HG03439 (cell line): ENCODE measurements around the gene NCKAP5.
"Not testable (repeated sequence)": the region's sequence is repeated elsewhere in the genome, so short reads cannot be mapped to it uniquely, and the experiment has no call there.

Source experiments
- ATAC-seq: cut with Tn5 transposase; IDR thresholded peaks from one replicate; pipeline ENCODE4 v1.9.1; 2021; ENCODE audit warnings: mild to moderate bottlenecking, moderate library complexity; ENCODE audit not compliant: unreplicated experiment

The NCKAP5 gene

DNA sequence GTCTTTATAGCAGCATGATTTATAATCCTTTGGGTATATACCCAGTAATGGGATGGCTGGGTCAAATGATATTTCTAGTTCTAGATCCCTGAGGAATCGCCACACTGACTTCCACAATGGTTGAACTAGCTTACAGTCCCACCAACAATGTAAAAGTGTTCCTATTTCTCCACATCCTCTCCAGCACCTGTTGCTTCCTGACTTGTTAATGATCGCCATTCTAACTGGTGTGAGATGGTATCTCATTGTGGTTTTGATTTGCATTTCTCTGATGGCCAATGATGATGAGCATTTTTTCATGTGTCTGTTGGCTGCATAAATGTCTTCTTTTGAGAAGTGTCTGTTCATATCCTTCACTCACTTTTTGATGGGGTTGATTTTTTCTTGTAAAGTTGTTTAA, 868.5 kb downstream of the NCKAP5 start:
- ATAC-seq, result not testable (repeated sequence)

GRCh38 chr2:132698347-132698746, 869.9 kb downstream of the NCKAP5 start:
- ATAC-seq, result not testable (repeated sequence)

- no peak for ATAC-seq
These were observed 870.6 kb downstream of the NCKAP5 start for GRCh38 chr2:132697556-132698205.

- ATAC-seq, result no peak
These were observed 875.4 kb downstream of the NCKAP5 start for GRCh38 chr2:132692816-132693215.

DNA sequence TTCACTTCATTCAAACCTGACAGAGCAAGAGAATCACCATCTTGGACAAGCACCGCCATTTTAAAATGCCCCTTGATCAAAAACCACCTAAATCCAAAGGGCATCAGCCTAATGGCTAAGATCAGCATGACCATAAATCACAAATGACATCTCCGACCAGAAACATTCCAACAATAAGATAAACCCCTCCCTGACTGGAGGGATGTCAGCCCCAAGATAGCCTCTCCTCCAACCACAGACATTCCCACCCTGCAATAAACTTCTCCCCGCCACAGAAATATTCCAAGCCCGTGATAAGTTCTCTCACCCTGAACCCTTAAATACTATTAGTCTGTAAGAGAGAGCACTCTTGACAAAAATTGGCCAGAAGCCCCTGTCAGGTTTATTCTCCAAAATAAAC, 876.7 kb downstream of the NCKAP5 start:
- ATAC-seq, result no peak

DNA sequence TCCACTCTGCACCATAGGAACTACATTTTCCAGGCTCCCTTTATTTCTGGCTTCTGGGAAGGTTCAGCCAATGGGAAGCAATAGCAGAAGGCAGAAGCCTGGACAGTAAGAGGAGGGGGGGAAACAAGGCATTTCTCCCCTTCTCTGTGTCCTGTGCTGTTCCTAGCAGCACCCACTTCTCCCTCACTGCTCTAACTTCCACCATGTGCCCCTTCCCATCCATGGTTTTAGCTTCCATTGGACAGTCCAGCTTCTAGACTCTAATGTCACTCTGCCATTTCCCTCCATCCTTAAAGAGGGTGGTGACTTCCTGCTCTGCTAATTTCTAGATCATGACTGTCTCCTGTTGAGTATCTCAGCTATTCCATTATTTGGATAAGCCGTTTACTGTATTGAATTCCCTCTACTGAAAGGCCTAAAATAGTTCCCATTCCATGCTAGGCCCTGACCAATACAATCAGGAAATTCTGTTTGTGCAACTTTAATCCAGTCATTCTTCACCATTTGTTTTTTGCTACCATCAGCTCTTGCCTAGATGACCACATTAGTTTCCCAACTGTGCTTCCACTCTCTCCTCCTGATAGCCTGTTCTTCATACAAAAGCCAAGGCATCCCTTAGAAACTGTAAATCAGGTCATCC, 877.5 kb downstream of the NCKAP5 start:
- no peak for ATAC-seq

DNA sequence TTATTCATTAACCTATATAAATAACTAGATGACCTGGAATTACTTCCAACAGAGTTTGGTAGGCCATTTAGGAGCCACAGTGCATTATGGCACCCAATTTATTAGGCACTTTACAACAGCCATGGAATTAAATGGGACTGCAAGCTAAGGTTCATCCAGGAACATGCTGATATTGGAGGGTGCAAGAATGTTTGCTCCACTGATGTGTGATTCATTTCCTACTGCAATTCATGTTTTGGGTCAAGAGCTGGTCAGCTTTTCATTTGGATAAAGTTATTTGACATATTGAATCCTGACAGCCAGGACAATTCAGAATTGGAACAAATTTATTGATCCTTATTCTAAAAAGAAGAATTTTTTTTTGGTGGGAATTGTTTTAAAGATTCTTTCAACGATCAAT, 886.5 kb downstream of the NCKAP5 start:
- ATAC-seq, result no peak

DNA sequence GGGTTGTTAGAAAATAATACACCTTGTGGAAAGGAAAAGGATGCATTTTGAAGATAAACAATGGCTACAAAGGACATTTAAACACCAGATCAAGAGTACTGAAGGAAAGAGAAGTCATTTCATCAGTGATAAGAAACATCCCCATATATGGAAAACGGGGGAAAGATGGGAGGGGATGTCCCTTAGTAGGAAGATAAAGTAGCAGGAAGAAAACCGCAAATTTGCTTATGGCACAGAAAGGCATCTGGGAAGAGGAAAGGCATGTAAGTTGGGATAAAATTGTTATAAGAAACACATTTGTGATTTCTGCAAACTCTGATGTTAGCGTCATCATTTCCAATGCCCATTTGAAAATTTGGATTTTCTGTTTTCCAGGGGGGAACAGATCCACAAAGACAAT, 887.7 kb downstream of the NCKAP5 start:
- ATAC-seq, result no peak

GRCh38 chr2:132678483-132678882, 889.8 kb downstream of the NCKAP5 start:
- ATAC-seq, result no peak

DNA sequence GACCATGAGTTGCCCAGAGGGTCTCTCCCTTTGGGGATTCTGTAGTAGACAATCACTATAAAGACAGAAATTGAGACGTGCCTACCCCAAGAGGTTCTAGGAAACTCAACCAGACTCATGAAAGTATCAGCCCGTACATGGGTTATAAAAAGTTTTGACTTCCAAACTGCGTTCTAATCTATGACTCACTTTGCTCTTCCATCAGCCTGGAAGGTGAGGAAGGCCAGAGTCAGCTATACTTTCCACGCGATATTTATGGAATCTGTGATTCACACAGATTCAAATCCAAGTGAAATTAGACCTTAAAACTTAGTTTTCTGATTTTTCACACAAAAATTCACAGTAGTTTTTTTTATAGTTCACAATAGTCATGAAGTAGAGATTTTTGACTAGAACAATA, 890.6 kb downstream of the NCKAP5 start:
- ATAC-seq, result no peak

- no peak for ATAC-seq
These were observed 891.3 kb downstream of the NCKAP5 start for GRCh38 chr2:132676999-132677398.

DNA sequence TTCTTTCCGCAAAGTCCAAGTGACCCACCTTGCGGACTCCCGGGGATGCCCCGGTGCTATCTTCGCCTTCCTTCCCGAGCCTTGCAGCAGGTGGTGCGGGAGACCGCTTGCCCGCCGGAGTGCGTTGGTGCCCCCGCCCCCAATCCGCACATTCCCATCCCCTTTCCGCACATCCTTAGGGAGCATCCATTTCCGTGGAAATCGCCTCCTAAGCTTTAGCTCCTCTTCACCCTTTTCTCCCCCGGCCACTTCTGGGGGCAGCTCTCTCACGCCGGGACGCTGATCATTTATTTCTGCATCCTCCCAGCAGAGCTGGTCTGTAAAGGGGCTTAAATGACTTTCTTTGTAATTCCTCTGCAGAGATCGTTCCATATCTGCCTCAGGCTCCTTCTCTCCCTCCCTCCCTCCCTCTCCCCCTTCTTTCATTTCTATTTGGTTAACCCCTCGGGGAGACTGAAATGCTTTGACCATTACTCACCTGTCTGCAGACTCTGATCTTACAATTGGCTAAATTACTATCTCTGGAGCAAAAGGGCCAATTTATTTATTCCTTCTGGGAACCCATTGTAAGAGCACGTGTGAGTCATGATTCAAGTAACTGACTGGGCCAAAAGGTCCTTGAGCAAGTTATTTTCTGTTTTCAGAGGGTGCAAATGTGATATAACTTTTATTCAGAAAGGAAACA, 897.0 kb downstream of the NCKAP5 start:
- ATAC-seq, result no peak

GRCh38 chr2:132670496-132671150, 897.6 kb downstream of the NCKAP5 start:
- no peak for ATAC-seq

DNA sequence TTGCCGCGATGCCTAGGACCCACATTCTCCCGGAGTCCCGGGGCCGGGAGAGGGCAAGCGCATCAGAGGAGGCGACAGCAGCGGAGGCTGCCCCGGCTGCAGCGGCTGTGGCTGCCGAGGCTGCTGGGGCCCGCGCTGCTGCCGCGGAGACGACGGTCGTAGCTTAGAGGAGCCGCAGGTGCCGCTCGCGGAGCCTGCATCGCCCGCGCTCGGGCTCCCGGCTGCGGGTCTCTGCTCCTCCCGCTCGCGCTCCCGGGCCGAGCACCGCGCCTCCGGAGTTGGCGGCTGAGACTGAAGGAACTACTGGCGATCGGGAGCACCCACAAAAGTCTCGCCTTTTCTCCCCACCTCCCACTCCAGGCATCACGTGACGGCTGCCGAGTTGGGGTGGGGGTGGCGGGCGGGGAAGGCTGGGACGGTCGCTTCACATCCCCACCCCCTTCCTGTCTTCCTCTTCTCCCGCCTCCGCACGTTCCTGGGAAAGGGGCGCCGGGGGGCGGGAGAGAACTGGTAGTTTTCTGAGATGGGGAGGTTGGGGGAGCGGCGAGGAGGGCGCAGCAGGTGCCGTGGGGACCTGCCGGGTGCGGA, 898.3 kb downstream of the NCKAP5 start, which contains the start of gene LYPD1:
TSS of gene LYPD1 (minus strand) at position 298 of the 588 bp plus-strand sequence. CDS start at position 25, 273 bp downstream.
- no peak for ATAC-seq

GRCh38 chr2:132668987-132669907, 899.0 kb downstream of the NCKAP5 start:
- ATAC-seq, result no peak

DNA sequence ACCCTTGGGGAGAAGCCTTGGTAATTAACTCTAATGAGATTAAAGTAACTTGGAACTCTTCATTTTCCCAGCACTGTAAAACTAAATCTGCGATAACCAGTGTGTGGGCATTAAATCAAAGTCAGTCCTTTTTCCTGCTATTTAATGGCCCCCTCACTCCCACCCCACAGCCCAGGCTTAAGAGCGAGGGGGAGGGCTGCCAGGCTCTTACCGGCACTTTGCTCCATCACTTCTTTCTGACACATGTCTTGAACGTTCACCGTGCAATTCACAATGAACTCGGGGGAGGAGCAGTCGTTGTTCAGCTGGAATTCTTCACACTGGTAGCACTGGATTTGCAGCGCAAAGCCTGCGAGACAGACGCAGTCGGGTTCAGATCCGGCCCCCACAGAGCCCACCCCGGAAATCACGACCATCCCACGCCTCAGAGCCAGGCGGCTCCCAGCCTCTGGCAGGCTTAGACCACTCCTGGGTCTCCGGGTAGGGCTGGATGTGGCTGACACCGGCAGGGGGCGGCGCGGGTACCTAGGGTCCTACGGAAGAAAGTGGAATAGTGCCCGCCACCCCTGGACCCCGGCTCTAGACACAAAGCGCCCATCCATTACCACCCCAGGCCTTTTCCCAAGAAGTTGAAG, 900.0 kb downstream of the NCKAP5 start:
- ATAC-seq, result no peak

DNA sequence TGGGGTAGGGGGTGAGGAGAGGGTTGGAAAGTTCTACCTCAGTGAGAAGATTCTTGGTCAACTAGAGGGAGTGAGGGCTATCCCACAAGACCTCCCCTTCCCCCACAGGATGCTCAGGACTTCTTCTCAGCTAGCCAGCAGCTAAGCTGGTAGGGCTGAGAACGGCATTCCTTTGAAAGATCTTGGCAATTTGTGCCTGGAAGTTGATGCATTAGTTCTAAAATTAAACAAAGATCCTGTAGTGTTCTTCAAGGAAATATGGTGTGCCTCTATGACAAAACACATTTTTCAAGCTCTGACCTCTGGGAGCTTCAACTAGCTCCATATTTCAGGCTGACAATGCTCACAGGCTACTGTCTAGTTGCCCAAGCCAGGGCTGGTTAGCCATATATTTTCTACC, 900.6 kb downstream of the NCKAP5 start:
- no peak for ATAC-seq

DNA sequence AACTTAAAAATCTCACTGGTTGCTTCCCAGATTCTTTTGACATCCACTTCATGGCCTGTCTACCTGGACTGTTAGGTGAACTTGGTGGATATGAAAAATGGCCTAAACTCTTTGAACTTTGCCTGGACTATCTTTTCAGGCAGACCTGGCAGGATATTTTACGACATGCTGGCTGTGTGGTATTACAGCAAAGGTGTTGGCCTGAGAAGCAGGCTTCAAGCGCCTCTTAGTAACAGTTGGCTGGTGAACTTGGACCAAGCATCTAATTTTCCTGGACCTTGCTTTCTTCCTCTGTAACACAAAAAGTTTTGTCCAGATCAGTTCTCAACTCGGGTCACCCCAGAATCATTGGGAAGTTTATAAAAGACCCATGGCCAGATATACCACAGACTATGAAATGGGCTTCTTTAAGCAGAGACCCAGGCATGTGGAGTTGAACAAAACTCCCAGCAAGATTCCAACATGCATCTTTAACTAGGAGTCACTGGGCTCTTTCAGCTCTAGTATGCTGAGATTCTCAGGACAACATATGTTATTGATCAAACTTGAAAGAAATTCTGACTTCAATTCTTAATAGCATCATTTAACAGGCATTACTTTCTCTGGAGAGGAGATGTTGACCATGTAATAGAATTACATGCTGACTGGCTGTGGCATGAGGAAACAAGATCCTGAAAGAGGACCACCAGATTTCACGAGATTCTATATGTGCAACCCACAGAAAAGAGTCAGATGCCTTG, 902.7 kb downstream of the NCKAP5 start:
- ATAC-seq, result no peak

DNA sequence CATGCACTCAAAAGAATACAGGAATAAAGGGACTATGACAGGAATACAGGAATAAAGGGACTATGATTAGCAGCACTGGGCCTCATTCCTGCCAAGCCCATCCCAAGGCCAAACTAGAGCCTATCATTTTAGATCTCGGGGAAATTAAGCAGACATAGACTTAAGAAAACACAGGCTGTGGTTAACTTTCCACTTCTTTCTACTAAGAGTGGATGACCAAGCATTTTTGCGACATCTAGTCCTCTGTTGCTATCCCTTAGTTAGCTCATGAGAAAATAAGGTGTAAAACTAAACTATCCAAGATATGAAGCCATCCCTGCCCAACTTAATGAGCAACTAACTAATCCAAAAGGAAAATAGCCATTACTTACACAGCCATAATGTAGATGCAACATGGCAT, 904.2 kb downstream of the NCKAP5 start:
- ATAC-seq, result no peak
